H1 (cell line): ENCODE data around the gene GGCX. TPM values are rescaled to one million over a fixed set of nuclear protein-coding genes. Genes with fewer than 3 reads are reported as not detected.

Experiments used
- CTCF ChIA-PET: fragments of 300-600 bp; sonication (Branson Sonifier 250); formaldehyde crosslinking; loops from one replicate; lab custom pipeline; 2021; ENCODE audit not compliant: partially characterized antibody; lab: Charles Lee
- POLR2A ChIA-PET: fragments of 300-600 bp; sonication (Branson Sonifier 250); formaldehyde crosslinking; loops from one replicate; lab custom pipeline; 2021; ENCODE audit warnings: inconsistent platforms; ENCODE audit not compliant: partially characterized antibody; lab: Charles Lee
- DNase-seq, 2 experiments: peaks; one replicate each; pipeline versions ENCODE4 v3.0.0 to v3.0.0-alpha.2; 2010 to 2022; ENCODE audit warnings: low spot score in 2 of 2, low read depth in 1 of 2, mixed read lengths in 1 of 2
- FAIRE-seq: peaks from 2 replicates; lab custom pipeline; 2011; peaks lifted over from hg19 to GRCh38; lab: Jason Lieb, UNC
- H2AFZ ChIP-seq: 2 replicates; pipeline ENCODE4 v1.8.1; 2012; ENCODE audit warnings: low read length, inconsistent platforms
- H2AK5ac ChIP-seq: 2 replicates; pipeline ENCODE4 v1.6.1; 2013; ENCODE audit warnings: low read depth, low read length
- H2BK120ac ChIP-seq: replicated peaks from 2 replicates; pipeline ENCODE3; 2013; ENCODE audit warnings: low read depth, low read length, inconsistent platforms
- H2BK12ac ChIP-seq: 2 replicates; pipeline ENCODE4 v1.6.1; 2013; ENCODE audit warnings: low read depth, low read length
- H2BK15ac ChIP-seq: 2 replicates; pipeline ENCODE4 v1.6.1; 2013; ENCODE audit warnings: low read length
- H2BK20ac ChIP-seq: 2 replicates; pipeline ENCODE4 v1.6.1; 2013; ENCODE audit warnings: low read length
- H2BK5ac ChIP-seq: 2 replicates; pipeline ENCODE4 v1.6.1; 2013; ENCODE audit warnings: low read depth, low read length
- H3K14ac ChIP-seq: 2 replicates; pipeline ENCODE4 v1.6.1; 2013; ENCODE audit warnings: inconsistent platforms; ENCODE audit not compliant: insufficient read length
- H3K18ac ChIP-seq: 2 replicates; pipeline ENCODE4 v1.6.1; 2013; ENCODE audit warnings: low read length; ENCODE audit errors: extremely low read depth
- H3K23ac ChIP-seq: 2 replicates; pipeline ENCODE4 v1.6.1; 2013; ENCODE audit warnings: inconsistent platforms; ENCODE audit not compliant: insufficient read length
- H3K23me2 ChIP-seq: 2 replicates; pipeline ENCODE4 v1.6.1; 2013; ENCODE audit warnings: low read depth, low read length
- H3K27ac ChIP-seq: 2 replicates; pipeline ENCODE4 v1.6.1; 2011; ENCODE audit warnings: low read depth, low read length, inconsistent platforms
- H3K27me3 ChIP-seq, 4 experiments: replicated peaks in 1 of 4; 1 replicate in 1 of 4; 2 replicates in 3 of 4; pipeline versions ENCODE4 v1.6.1 to v1.8.1; 2011 to 2013; ENCODE audit warnings: low read length in 3 of 4, mild to moderate bottlenecking in 3 of 4, inconsistent platforms in 2 of 4, mixed read lengths in 2 of 4, moderate library complexity in 1 of 4; ENCODE audit not compliant: control insufficient read depth in 3 of 4, insufficient read depth in 3 of 4; ENCODE audit errors: extremely low read depth in 1 of 4
- H3K36me3 ChIP-seq, 4 experiments: 2 replicates each; pipeline versions ENCODE4 v1.6.1 to v1.8.1; 2011 to 2013; ENCODE audit warnings: mild to moderate bottlenecking in 4 of 4, low read length in 3 of 4, moderate library complexity in 2 of 4, control low read depth in 1 of 4, inconsistent platforms in 1 of 4; ENCODE audit not compliant: insufficient read depth in 4 of 4, control insufficient read depth in 2 of 4
- H3K4ac ChIP-seq: replicated peaks from 2 replicates; pipeline ENCODE3; 2013; ENCODE audit warnings: low read length, low read depth, mixed read lengths, inconsistent platforms; ENCODE audit not compliant: insufficient read length
- H3K4me1 ChIP-seq, 4 experiments: replicated peaks in 1 of 4; 1 replicate in 1 of 4; 2 replicates in 3 of 4; pipeline versions ENCODE4 v1.6.1 to v1.8.1; 2011 to 2013; ENCODE audit warnings: low read length in 3 of 4, inconsistent platforms in 2 of 4, mixed read lengths in 1 of 4; ENCODE audit not compliant: insufficient read depth in 4 of 4, control insufficient read depth in 3 of 4
- H3K4me2 ChIP-seq, 2 experiments: 2 replicates each; pipeline versions ENCODE4 v1.6.1 to v1.8.1; 2011 to 2013; ENCODE audit warnings: low read depth in 2 of 2, low read length in 2 of 2, control low read depth in 1 of 2, inconsistent platforms in 1 of 2, mild to moderate bottlenecking in 1 of 2; ENCODE audit not compliant: insufficient read depth in 1 of 2
- H3K4me3 ChIP-seq, 4 experiments: fragments of 200-600, 300-600 bp in 1 of 4; sonication (generic), shearing (Covaris generic), sonication (Bioruptor Twin) in 1 of 4; 2 replicates each; pipeline versions ENCODE4 v1.5.1 to v1.8.1; 2011 to 2016; ENCODE audit warnings: low read length in 4 of 4, low read depth in 3 of 4, control low read depth in 2 of 4, inconsistent platforms in 2 of 4, mild to moderate bottlenecking in 2 of 4, mixed read lengths in 1 of 4, moderate library complexity in 1 of 4; ENCODE audit not compliant: insufficient read depth in 2 of 4; ENCODE audit errors: extremely low read depth in 1 of 4
- H3K56ac ChIP-seq: replicated peaks from 2 replicates; pipeline ENCODE3; 2013; ENCODE audit warnings: low read depth, mild to moderate bottlenecking, mixed read lengths, low read length, inconsistent platforms; ENCODE audit not compliant: insufficient read length
- H3K79me1 ChIP-seq: 2 replicates; pipeline ENCODE4 v1.6.1; 2013; ENCODE audit warnings: low read depth, low read length, control low read depth
- H3K79me2 ChIP-seq, 2 experiments: 2 replicates each; pipeline versions ENCODE4 v1.6.1 to v1.8.1; 2012 to 2013; ENCODE audit warnings: low read length in 2 of 2, mild to moderate bottlenecking in 2 of 2, inconsistent platforms in 1 of 2; ENCODE audit not compliant: insufficient read depth in 2 of 2, control insufficient read depth in 1 of 2
- H3K9ac ChIP-seq, 4 experiments: replicated peaks in 1 of 4; 1 replicate in 1 of 4; 2 replicates in 3 of 4; pipeline versions ENCODE4 v1.6.1 to v1.8.1; 2011 to 2013; ENCODE audit warnings: low read depth in 3 of 4, low read length in 3 of 4, control low read depth in 2 of 4, mild to moderate bottlenecking in 2 of 4, moderate library complexity in 2 of 4, inconsistent platforms in 1 of 4; ENCODE audit errors: extremely low read depth in 1 of 4
- H3K9me3 ChIP-seq, 2 experiments: 2 replicates each; pipeline versions ENCODE4 v1.6.1 to v1.8.1; 2012 to 2013; ENCODE audit warnings: mild to moderate bottlenecking in 2 of 2, moderate library complexity in 2 of 2, control low read depth in 1 of 2, inconsistent platforms in 1 of 2, low read depth in 1 of 2, low read length in 1 of 2, mixed read lengths in 1 of 2; ENCODE audit not compliant: insufficient read depth in 2 of 2
- H4K20me1 ChIP-seq, 2 experiments: replicated peaks in 1 of 2; 2 replicates each; pipeline versions ENCODE3 to v1.8.1; 2011 to 2013; ENCODE audit warnings: inconsistent platforms in 2 of 2, low read length in 2 of 2, mild to moderate bottlenecking in 1 of 2; ENCODE audit not compliant: insufficient read depth in 2 of 2, control insufficient read depth in 1 of 2
- H4K5ac ChIP-seq: 2 replicates; pipeline ENCODE4 v1.6.1; 2013; ENCODE audit warnings: low read length, low read depth, mixed read lengths, inconsistent platforms; ENCODE audit not compliant: insufficient read length
- H4K8ac ChIP-seq: 2 replicates; pipeline ENCODE4 v1.8.0; 2013; ENCODE audit warnings: mild to moderate bottlenecking, moderate library complexity, low read length, inconsistent platforms; ENCODE audit not compliant: insufficient read depth; ENCODE audit errors: extremely low read depth
- H4K91ac ChIP-seq: replicated peaks from 2 replicates; pipeline ENCODE3; 2013; ENCODE audit warnings: low read length, mixed read lengths, inconsistent platforms; ENCODE audit not compliant: insufficient read length
- BRCA1 ChIP-seq: IDR thresholded peaks from 2 replicates; pipeline ENCODE4 v1.6.1; 2012; ENCODE audit warnings: low read depth, low read length, improper control_type of control experiment
- FOSL1 ChIP-seq: IDR thresholded peaks from 2 replicates; pipeline ENCODE4 v1.6.1; 2011; ENCODE audit warnings: mild to moderate bottlenecking, low read depth, low read length, moderate library complexity; ENCODE audit not compliant: insufficient read depth
- GTF2F1 ChIP-seq: IDR thresholded peaks from 2 replicates; pipeline ENCODE4 v1.6.1; 2012; ENCODE audit warnings: low read depth, low read length, improper control_type of control experiment, borderline replicate concordance
- HDAC6 ChIP-seq: IDR thresholded peaks from one replicate; pipeline ENCODE4 v1.7.1; 2012; ENCODE audit warnings: low read depth, mild to moderate bottlenecking, inconsistent platforms, low read length, moderate library complexity
- JUND ChIP-seq: IDR thresholded peaks from 2 replicates; pipeline ENCODE4 v1.6.1; 2011; ENCODE audit warnings: mild to moderate bottlenecking, improper control_type of control experiment, low read length
- KDM5A ChIP-seq: fragments of 200-600 bp; IDR thresholded peaks from 2 replicates; pipeline ENCODE4 v1.7.1; 2012; ENCODE audit warnings: mild to moderate bottlenecking, low read length, inconsistent platforms, mixed read lengths
- MAX ChIP-seq: IDR thresholded peaks from 2 replicates; pipeline ENCODE4 v1.6.1; 2012; ENCODE audit warnings: inconsistent platforms
- POU5F1 ChIP-seq: IDR thresholded peaks from 2 replicates; pipeline ENCODE4 v1.6.1; 2011; ENCODE audit warnings: low read depth, mild to moderate bottlenecking, low read length, moderate library complexity
- RBBP5 ChIP-seq: IDR thresholded peaks from 2 replicates; pipeline ENCODE4 v1.7.1; 2012; ENCODE audit warnings: low read depth, mild to moderate bottlenecking, inconsistent platforms, low read length, moderate library complexity, borderline replicate concordance
- RFX5 ChIP-seq: IDR thresholded peaks from 2 replicates; pipeline ENCODE4 v1.6.1; 2011; ENCODE audit warnings: low read depth, low read length, improper control_type of control experiment, borderline replicate concordance
- RXRA ChIP-seq: IDR thresholded peaks from 2 replicates; pipeline ENCODE4 v1.6.1; 2011; ENCODE audit warnings: low read depth, mild to moderate bottlenecking, low read length, moderate library complexity; ENCODE audit not compliant: insufficient read depth
- WGBS, 2 experiments: shearing (Covaris generic) in 1 of 2; methylation state at CpG; one replicate each; pipeline versions ENCODE4 v1.1.6 to v1.1.7; 2013 to 2015; ENCODE audit warnings: low lambda C conversion rate in 2 of 2, mixed read lengths in 2 of 2, inconsistent platforms in 1 of 2, low coverage in 1 of 2, missing lambda C conversion rate in 1 of 2; ENCODE audit not compliant: insufficient replicate concordance in 2 of 2, insufficient coverage in 1 of 2, insufficient read length in 1 of 2; ENCODE audit errors: extremely low coverage in 1 of 2, missing lambda C conversion rate in 1 of 2; 5-methylcytosine and 5-hydroxymethylcytosine counted together
- polyA plus RNA-seq, 7 experiments: library from polyadenylated mRNA; depleted of rRNA in 3 of 7; stranded (reverse) in 5 of 7; unstranded in 2 of 7; fragments of >200 nt in 5 of 7; fragments of 200-250 nt in 2 of 7; gene quantifications; 1 replicate in 5 of 7; 2 replicates in 1 of 7; 4 replicates in 1 of 7; pipeline versions ENCODE4 v1.2.1 to v1.2.3, GENCODE V29; 2011 to 2013; ENCODE audit warnings: missing spikeins in 2 of 7, mixed read lengths in 2 of 7
- total RNA-seq: library from RNA; stranded (reverse); fragmentation: NEBNext Ultra II Directional; extraction: Animal tissue kit (Norgen Biotek cat#: 25700); gene quantifications from 2 replicates; pipeline ENCODE4 v1.2.1, GENCODE V29; 2021

Gene GGCX
- total and polyA plus RNA-seq, 2 of the 8 experiments (the other 6 are each of a cell fraction or from before 2014, with no cell fraction given) = 29.4 to 33.8 TPM

- CTCF ChIA-PET = interaction anchor here (1.1 to 5.0 kb wide), 7 partner anchors 14 to 153 kb away, joined by 3 to 22 read pairs (median 3); partner anchors contain the start of gene MAT2A
- Histone ChIP-seq H3K18ac (no peak overlapping the region), H3K9ac (no peak overlapping the region)
Measured at GRCh38 chr2:85523903-85524335, 37.4 kb downstream of the GGCX start.

More at GRCh38 chr2:85523903-85524335, 37.4 kb downstream of the GGCX start:
- Histone ChIP-seq H4K5ac (no peak overlapping the region), H3K9me3 (no peaks in the 10 kb centered on the region), H3K23me2 (no peaks in the 10 kb centered on the region), H3K23ac (no peak overlapping the region), H4K8ac (no peak overlapping the region), H2AFZ (no peak overlapping the region; the same call in 1 of the 2 replicates), H2BK120ac (no peak overlapping the region), H3K4me3 (no peak overlapping the region), H3K4ac (no peak overlapping the region), H4K20me1 (no peaks in the 10 kb centered on the region), H3K4me2 (no peak overlapping the region), H2AK5ac (no peak overlapping the region), H2BK12ac (no peak overlapping the region; the same call in 1 of the 2 replicates), H3K27me3 (no peaks in the 10 kb centered on the region; a peak in 1 of 7 replicates), H3K79me1 (no peaks in the 10 kb centered on the region), H4K91ac (no peak overlapping the region), H3K27ac (no peak overlapping the region), H3K79me2 (no peaks in the 10 kb centered on the region), H2BK20ac (no peak overlapping the region), H2BK15ac (no peak overlapping the region), H3K4me1 (peaks cover 5 to 12% (median 6%) of the 10 kb centered on the region in 4 experiments; a peak in 5 of 7 replicates), H3K36me3 (no peaks in the 10 kb centered on the region), H3K14ac (no peak overlapping the region), H3K56ac (no peak overlapping the region), H2BK5ac (no peak overlapping the region)
- DNase-seq (no peak), FAIRE-seq (no peak)
- POLR2A ChIA-PET = interaction anchor here (0.6 to 19.1 kb wide), 5 partner anchors 9 to 93 kb away, joined by 3 to 347 read pairs (median 3); partner anchors contain the start of gene MAT2A
- TF ChIP-seq BRCA1 = no peak
- no peak for TF ChIP-seq RBBP5
- no peak for TF ChIP-seq HDAC6
- no peak for TF ChIP-seq RXRA
- no peak for TF ChIP-seq KDM5A
- TF ChIP-seq JUND = no peak
- no peak for TF ChIP-seq FOSL1
- TF ChIP-seq RFX5 = no peak
- TF ChIP-seq MAX = no peak
- no peak for TF ChIP-seq GTF2F1
- no peak for TF ChIP-seq POU5F1
- WGBS, 2 experiments = 85% methylated on average over 5 of the region's 5 CpGs; no CpG with 5 or more reads in 1 of the 2 experiments
